ENCODE measurements around the gene RHBDD1. TPM values are rescaled to one million over a fixed set of nuclear protein-coding genes. Genes with fewer than 3 reads are reported as not detected.
"Not testable (repeated sequence)": the region's sequence is repeated elsewhere in the genome, so short reads cannot be mapped to it uniquely, and the experiment has no call there.

The RHBDD1 gene
- total RNA-seq, 1 experiment from 2014 or later: 3.9 TPM

GRCh38 chr2:226843001-226843400 lies 7.1 kb downstream of the RHBDD1 start:
- not testable (repeated sequence) for DNase-seq (ENCODE audit: low spot score)

DNA sequence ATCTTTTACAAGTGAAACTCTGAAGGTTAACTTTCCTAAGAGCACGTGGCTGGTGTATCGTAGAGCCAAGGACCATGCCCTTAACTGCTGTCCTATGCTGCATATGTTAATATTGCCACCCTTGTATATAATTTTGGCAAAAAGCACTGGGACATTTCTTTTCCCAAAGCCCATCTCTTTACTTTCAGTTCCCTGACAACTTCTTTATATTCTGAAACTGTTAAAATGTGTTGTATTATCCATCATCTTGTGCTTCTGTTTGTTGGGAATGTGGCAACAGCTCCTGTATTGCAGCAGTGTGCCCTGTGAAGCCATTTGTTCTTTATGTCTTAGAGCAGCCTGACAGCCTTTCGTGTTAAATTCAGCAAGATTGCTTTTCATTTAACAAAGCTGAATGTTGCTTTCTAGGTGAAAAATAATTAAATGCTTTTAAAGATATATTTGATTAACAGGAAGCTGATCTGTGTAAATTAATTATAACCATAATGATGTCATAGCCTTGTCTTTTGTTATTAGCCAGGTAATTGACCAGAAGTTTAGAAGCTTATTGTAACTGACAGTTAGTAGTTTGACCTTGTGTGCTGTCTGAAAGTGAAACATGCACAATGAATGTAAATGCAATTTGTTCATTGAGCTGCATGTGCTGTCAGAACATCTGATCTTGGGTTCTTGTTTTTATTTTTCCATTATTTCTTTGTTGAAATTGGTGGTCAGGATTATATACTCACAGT lies 9.7 kb downstream of the RHBDD1 start:
- no peak for DNase-seq (ENCODE audit: low spot score)

DNA sequence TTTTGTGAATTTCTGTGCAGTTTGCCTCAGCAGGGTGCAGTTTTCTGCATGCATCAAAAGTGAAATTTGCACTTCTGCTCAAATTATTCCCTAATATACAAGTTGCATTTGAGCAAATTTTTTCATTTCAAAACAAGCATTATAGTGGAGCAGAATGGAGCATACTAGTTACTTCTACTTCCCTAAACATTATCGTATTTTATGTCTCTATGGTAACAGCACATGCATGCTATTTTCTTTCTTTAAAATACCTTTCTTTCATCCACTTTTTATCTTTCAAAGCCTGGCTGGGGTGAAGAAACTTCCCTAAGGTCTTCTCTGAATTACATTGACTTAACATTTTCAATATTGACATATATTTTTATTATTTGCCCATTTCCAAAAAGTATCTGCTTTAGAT lies 11.2 kb downstream of the RHBDD1 start:
- DNase-seq (ENCODE audit: low spot score): no peak

GRCh38 chr2:226847511-226847910 lies 11.7 kb downstream of the RHBDD1 start:
- no peak for DNase-seq (ENCODE audit: low spot score)

GRCh38 chr2:226849349-226849748 lies 13.5 kb downstream of the RHBDD1 start:
- DNase-seq (ENCODE audit: low spot score): no peak

DNA sequence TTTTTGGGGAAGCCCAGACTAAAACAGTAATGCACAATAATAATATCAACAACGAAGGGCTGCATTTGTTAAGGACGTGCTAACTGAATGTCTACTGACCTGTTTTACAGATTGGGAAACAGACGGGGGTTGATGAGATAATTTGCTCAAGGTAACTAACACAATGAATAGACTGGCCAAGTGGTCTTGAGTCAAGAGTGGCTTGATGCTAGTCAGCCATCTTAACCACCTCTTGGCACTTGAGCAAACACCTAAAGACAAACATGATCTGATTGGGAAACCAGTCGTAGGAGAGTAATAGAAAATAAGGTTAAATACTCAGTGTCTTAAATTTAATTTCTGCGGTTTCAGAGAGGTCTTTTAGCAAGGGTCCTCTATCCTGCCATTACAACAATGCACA lies 14.2 kb downstream of the RHBDD1 start:
- no peak for DNase-seq (ENCODE audit: low spot score)

GRCh38 chr2:226855787-226856186 lies 19.9 kb downstream of the RHBDD1 start:
- DNase-seq (ENCODE audit: low spot score): no peak

DNA sequence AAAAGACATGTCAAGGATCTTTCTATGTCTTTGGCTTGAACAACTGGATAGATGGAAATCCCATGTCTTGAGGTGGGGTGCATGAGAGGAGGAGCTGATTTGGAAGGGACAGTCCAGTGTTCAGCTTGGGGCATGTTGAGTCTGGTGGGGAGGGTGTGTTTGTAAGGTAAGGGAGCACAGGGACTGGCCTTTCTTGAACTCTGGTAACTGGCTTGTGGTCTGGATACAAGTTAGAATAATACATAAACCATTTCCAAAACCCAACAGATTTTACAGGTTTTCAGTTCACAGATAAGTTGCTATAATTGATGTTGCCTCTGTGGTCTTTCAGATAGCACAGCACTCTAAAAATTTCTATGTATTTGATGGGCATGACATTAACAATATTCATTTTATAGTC lies 24.2 kb downstream of the RHBDD1 start:
- DNase-seq (ENCODE audit: low spot score): no peak

DNA sequence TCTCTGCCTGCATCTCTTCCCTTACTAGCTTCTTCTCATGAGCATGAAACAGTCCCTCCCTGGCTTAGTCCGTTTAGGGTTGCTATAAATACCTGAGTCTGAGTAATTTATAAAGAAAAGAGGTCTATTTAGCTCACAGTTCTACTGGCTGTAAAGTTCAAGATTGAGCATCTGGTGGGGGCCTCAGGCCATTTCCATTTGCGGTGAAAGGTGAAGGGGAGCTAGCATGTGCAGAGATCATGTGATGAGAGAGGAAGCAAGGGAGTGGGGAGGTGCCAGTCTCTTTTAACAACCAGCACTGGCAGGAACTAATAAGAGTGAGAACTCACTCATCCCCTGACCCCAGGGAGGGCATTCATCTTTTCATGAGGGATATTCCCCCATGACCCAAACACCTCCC lies 26.8 kb downstream of the RHBDD1 start:
- DNase-seq (ENCODE audit: low spot score): no peak

GRCh38 chr2:226865273-226865672 lies 29.4 kb downstream of the RHBDD1 start:
- DNase-seq (ENCODE audit: low spot score): no peak

DNA sequence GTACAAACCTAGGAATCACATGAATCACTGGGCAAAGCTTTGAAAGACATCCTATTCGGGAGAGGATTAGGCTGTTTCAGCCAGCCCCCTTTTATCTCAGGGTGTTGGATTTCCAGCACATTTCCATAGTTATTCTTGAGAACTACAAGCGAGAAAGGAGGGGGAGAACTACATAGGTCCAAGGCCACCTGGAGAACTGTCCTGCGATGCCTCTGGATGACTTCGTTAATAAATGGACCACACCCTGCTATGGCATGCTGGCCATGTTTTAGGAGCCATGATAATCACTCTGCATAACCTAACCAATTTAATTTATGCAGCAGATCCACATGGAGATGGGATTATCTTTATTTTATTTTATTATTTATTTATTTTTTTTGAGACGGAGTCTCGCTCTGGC lies 29.9 kb downstream of the RHBDD1 start:
- DNase-seq (ENCODE audit: low spot score): no peak

DNA sequence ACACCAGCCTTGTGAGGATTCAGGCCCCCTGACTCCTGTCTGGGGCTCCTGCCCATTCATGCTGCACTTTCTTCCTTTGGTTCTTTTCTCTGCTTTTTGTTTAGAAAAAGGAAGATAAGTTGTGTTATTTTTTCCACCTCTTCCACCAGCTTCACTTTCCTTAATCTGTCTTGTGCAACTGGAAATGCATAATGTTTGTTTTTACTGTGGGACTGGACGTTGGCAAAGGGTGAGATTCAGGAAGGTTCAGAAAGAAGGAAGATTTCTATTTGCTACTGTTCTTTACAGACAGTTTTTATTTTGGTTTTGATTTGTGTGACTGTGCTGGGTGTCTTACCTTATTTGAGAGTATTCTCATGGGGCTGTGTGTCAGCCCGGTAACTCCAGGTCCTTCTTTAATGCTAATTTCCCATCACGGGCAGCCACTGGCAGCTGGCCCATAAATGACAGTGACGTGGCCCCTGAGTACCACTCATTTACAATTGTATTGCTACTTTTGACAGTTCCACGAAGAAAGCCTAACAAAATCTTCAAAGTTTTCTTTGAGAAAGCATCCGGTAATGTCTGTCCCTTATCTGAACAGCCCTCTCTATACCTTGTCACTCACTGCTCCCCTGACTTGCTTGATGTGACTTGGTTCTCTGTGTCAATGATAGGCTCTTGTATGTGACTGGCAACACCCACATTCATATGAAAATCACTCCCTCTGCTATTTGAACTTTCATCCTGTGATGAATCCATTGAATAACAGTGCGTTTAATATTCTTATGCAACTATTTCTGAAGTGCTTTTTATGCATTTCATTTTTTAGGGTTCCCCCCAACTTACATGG lies 32.7 kb downstream of the RHBDD1 start:
- DNase-seq (ENCODE audit: low spot score): no peak

DNA sequence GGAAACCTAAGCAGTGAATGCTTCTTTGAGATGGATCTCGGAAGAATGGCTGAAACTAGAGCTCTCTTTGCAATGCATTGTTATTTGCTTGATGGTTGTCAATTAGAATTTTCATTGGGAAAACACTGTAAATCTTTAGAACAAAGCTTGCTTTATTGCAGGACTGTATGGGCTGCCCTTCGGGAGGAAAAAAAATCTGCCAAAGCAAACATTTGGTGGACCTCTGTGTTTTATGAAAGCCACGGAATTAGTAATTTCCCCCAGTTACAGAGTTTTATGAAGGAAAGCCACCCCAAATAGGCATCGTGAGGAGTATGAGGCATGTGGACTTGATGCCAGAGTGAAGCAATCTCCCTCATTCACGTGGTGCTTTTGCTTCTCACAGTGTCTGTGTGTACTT lies 33.5 kb downstream of the RHBDD1 start:
- DNase-seq (ENCODE audit: low spot score): no peak

- peak; percentile 7 for DNase-seq (ENCODE audit: low spot score)
Measured at GRCh38 chr2:226873051-226873620, 37.3 kb downstream of the RHBDD1 start.

- no peak for DNase-seq (ENCODE audit: low spot score)
Measured at GRCh38 chr2:226873826-226874225, 38.0 kb downstream of the RHBDD1 start.

- DNase-seq (ENCODE audit: low spot score): no peak
Measured at GRCh38 chr2:226874749-226875148, 38.9 kb downstream of the RHBDD1 start.

- no peak for DNase-seq (ENCODE audit: low spot score)
Measured at GRCh38 chr2:226875438-226876225, 39.8 kb downstream of the RHBDD1 start.

DNA sequence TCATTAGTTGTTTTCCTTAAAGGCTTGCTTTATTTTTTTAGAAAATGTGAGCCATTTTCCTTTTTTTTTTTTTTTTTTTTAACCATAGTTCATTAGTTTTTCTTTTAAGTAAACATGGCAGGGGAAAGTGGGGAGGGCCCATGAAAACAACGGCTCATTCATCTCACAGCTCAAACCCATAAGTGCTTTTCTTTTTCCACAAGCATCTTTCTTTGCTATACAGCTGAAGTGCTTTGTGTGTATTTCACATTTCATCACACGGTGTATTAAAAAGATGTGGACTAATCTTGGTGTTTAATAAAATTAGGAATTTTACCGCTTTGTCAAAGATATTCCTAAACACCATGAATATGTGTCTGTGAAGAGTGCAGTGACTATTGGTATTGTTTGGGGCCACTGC lies 41.6 kb downstream of the RHBDD1 start:
- no peak for DNase-seq (ENCODE audit: low spot score)

GRCh38 chr2:226881287-226881686 lies 45.4 kb downstream of the RHBDD1 start:
- DNase-seq (ENCODE audit: low spot score): no peak

- no peak for DNase-seq (ENCODE audit: low spot score)
Measured at GRCh38 chr2:226882606-226883005, 46.8 kb downstream of the RHBDD1 start.

GRCh38 chr2:226883296-226883795 lies 47.5 kb downstream of the RHBDD1 start:
- no peak for DNase-seq (ENCODE audit: low spot score)

DNA sequence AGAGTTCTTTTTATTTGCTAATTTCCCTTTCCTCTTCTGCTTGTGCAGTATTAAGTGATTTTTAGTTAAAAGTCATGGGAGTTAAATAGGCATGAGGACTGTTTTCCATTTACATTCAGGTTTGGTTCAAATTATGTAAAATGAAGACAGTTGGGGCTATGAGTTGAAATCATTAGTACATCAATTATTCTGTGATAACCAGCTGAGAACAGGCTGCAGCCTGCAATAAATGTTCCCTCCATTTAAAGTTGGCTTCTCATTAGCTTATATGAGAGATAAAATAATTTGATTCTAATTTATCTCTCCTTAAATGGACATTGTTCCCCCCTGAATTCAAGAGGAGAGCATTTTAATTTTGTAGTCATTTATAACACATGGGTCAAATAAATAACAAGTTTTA lies 48.3 kb downstream of the RHBDD1 start:
- no peak for DNase-seq (ENCODE audit: low spot score)

Measured in A172 (cell line).